NCI-H146 treated with DMSO at 0.1 percent for 48 hours (cell line): ENCODE measurements around the gene INPP4B.

Experiments used
- DNase-seq: peaks from one replicate; lab custom pipeline; 2025; ENCODE audit not compliant: unreplicated experiment; lab: John Stamatoyannopoulos, UW

The INPP4B gene

GRCh38 chr4:142314247-142314646, 531.9 kb downstream of the INPP4B start:
- DNase-seq, result no peak

- no peak for DNase-seq
Measured at GRCh38 chr4:142312391-142312790, 533.7 kb downstream of the INPP4B start.

GRCh38 chr4:142311916-142312315, 534.2 kb downstream of the INPP4B start:
- no peak for DNase-seq

GRCh38 chr4:142309772-142310171, 536.3 kb downstream of the INPP4B start:
- DNase-seq, result no peak

GRCh38 chr4:142307857-142308256, 538.2 kb downstream of the INPP4B start:
- no peak for DNase-seq

- DNase-seq, result no peak
Measured at GRCh38 chr4:142297313-142297712, 548.8 kb downstream of the INPP4B start.

GRCh38 chr4:142293536-142293935, 552.6 kb downstream of the INPP4B start:
- no peak for DNase-seq

GRCh38 chr4:142292231-142292630, 553.9 kb downstream of the INPP4B start:
- DNase-seq, result no peak

- DNase-seq, result no peak
Measured at GRCh38 chr4:142291299-142292050, 554.6 kb downstream of the INPP4B start.

- DNase-seq, result no peak
Measured at GRCh38 chr4:142287371-142287770, 558.7 kb downstream of the INPP4B start.

GRCh38 chr4:142285222-142285583, 560.9 kb downstream of the INPP4B start:
- DNase-seq, result no peak

- DNase-seq, result no peak
Measured at GRCh38 chr4:142284402-142285221, 561.5 kb downstream of the INPP4B start.

- DNase-seq, result no peak
Measured at GRCh38 chr4:142282870-142283431, 563.1 kb downstream of the INPP4B start.

- DNase-seq, result no peak
Measured at GRCh38 chr4:142281999-142282398, 564.1 kb downstream of the INPP4B start.

GRCh38 chr4:142278663-142279062, 567.4 kb downstream of the INPP4B start:
- DNase-seq, result no peak

GRCh38 chr4:142278171-142278570, 567.9 kb downstream of the INPP4B start:
- DNase-seq, result no peak

- DNase-seq, result no peak
Measured at GRCh38 chr4:142274137-142274536, 572.0 kb downstream of the INPP4B start.

GRCh38 chr4:142272452-142272851, 573.6 kb downstream of the INPP4B start:
- DNase-seq, result no peak

- no peak for DNase-seq
Measured at GRCh38 chr4:142271832-142272231, 574.3 kb downstream of the INPP4B start.

- DNase-seq, result no peak
Measured at GRCh38 chr4:142267101-142267500, 579.0 kb downstream of the INPP4B start.

- no peak for DNase-seq
Measured at GRCh38 chr4:142265946-142266345, 580.2 kb downstream of the INPP4B start.

GRCh38 chr4:142265536-142265935, 580.6 kb downstream of the INPP4B start:
- DNase-seq, result no peak
